K562 (cell line): ENCODE results near the gene FBXO8. TPM values are rescaled to one million over a fixed set of nuclear protein-coding genes. Genes with fewer than 3 reads are reported as not detected.

Experiments used
- CBFA2T3 ChIP-seq: fragments of 450-650 bp; IDR thresholded peaks from 2 replicates; pipeline ENCODE4 v1.6.1; 2017
- CXXC5 ChIP-seq: fragments of 250-450 bp; sonication (Bioruptor Pico); IDR thresholded peaks from 2 replicates; pipeline ENCODE4 v1.8.0; 2022; ENCODE audit warnings: inconsistent platforms, mild to moderate bottlenecking, moderate library complexity
- DPF2 ChIP-seq: fragments of 450-650 bp; IDR thresholded peaks from 2 replicates; pipeline ENCODE4 v1.6.1; 2016
- ELF2 ChIP-seq: fragments of 250-450 bp; sonication (Bioruptor Pico); IDR thresholded peaks from 2 replicates; pipeline ENCODE4 v1.5.0; 2021; ENCODE audit warnings: mild to moderate bottlenecking
- HNRNPUL1 ChIP-seq: fragments of 200-400 bp; formaldehyde crosslinking; IDR thresholded peaks from 2 replicates; pipeline ENCODE4 v1.6.1; 2017; ENCODE audit warnings: low read length
- JUNB ChIP-seq: fragments of 450-650 bp; formaldehyde crosslinking; conservative IDR thresholded peaks from 2 replicates; pipeline ENCODE4 v1.4.0; 2020; ENCODE audit warnings: mild to moderate bottlenecking
- MAZ ChIP-seq, 2 experiments: fragments of 450-650 bp in 1 of 2; sonication (generic) in 1 of 2; formaldehyde crosslinking; IDR thresholded peaks in 1 of 2; conservative IDR thresholded peaks in 1 of 2; 2 replicates each; pipeline versions ENCODE4 v1.4.0 to v1.5.0; 2020; ENCODE audit warnings: mild to moderate bottlenecking in 1 of 2, missing genetic modification reagents in 1 of 2
- NFIC ChIP-seq: fragments of 450-650 bp; IDR thresholded peaks from 2 replicates; pipeline ENCODE4 v1.6.1; 2017; ENCODE audit warnings: mild to moderate bottlenecking, inconsistent platforms
- POLR2B ChIP-seq: fragments of 450-650 bp; IDR thresholded peaks from 2 replicates; pipeline ENCODE4 v1.6.1; 2018; ENCODE audit warnings: low read depth; ENCODE audit not compliant: partially characterized antibody
- SNIP1 ChIP-seq: fragments of 450-650 bp; IDR thresholded peaks from 2 replicates; pipeline ENCODE4 v1.7.1; 2017; ENCODE audit warnings: low read depth, mild to moderate bottlenecking
- ZBTB8A ChIP-seq: fragments of 450-650 bp; IDR thresholded peaks from 2 replicates; pipeline ENCODE4 v1.6.1; 2018; ENCODE audit warnings: mild to moderate bottlenecking, moderate library complexity; ENCODE audit not compliant: partially characterized antibody
- ZNF282 ChIP-seq: sonication (generic); formaldehyde crosslinking; IDR thresholded peaks from 2 replicates; pipeline ENCODE4 v1.8.1; 2023; ENCODE audit warnings: missing genetic modification reagents
- polyA plus RNA-seq, 8 experiments: library from polyadenylated mRNA; depleted of rRNA in 4 of 8; stranded (reverse) in 5 of 8; unstranded in 3 of 8; fragments of >200 nt; fragmentation: Nextera tagmentation in 2 of 8; fragmentation: Illumina TruSeq in 1 of 8; extraction: Ambion mirVana in 2 of 8; extraction: Trizol in 1 of 8; gene quantifications; 2 replicates each; pipeline versions ENCODE4 v1.2.1 to v1.2.3, GENCODE V29; 2011 to 2014; ENCODE audit warnings: inconsistent platforms in 1 of 8, missing spikeins in 1 of 8
- total RNA-seq, 7 experiments: library from RNA; depleted of rRNA in 6 of 7; stranded (reverse); fragments of >200 nt in 6 of 7; fragmentation: Illumina TruSeq in 2 of 7; extraction: Trizol in 2 of 7; gene quantifications; 2 replicates each; pipeline versions ENCODE4 v1.2.1 to v1.2.3, GENCODE V29; 2011 to 2021; ENCODE audit warnings: low replicate concordance in 1 of 7
- TF ChIP-seq, protein P1 (sequence below): fragments of 450-650 bp; IDR thresholded peaks from 2 replicates; pipeline ENCODE4 v1.6.1; 2017; ENCODE audit warnings: mild to moderate bottlenecking, moderate library complexity
- TF ChIP-seq, protein P2 (sequence below): conservative IDR thresholded peaks from 2 replicates; pipeline ENCODE4 v1.6.1; 2011; ENCODE audit warnings: low read depth, mild to moderate bottlenecking, low read length; ENCODE audit not compliant: control insufficient read depth
- TF ChIP-seq, protein P3 (sequence below): sonication (generic); formaldehyde crosslinking; IDR thresholded peaks from 2 replicates; pipeline ENCODE4 v1.8.1; 2023; ENCODE audit warnings: mild to moderate bottlenecking, missing genetic modification reagents
- TF ChIP-seq, protein P4 (sequence below): fragments of 250-450 bp; sonication (Bioruptor Pico); IDR thresholded peaks from 2 replicates; pipeline ENCODE4 v1.8.0; 2022; ENCODE audit warnings: inconsistent platforms
- TF ChIP-seq, protein P5 (sequence below): fragments of 250-450 bp; sonication (Bioruptor Pico); IDR thresholded peaks from 2 replicates; pipeline ENCODE4 v1.5.0; 2020; ENCODE audit warnings: mild to moderate bottlenecking
- TF ChIP-seq, protein P6 (sequence below): sonication (generic); IDR thresholded peaks from 2 replicates; pipeline ENCODE4 v1.6.1; 2016

Gene FBXO8
- total and polyA plus RNA-seq, 9 of the 15 experiments (the other 6 are each of a cell fraction or from before 2014, with no cell fraction given), result 12.9 to 27.1 (median 14.8) TPM

DNA sequence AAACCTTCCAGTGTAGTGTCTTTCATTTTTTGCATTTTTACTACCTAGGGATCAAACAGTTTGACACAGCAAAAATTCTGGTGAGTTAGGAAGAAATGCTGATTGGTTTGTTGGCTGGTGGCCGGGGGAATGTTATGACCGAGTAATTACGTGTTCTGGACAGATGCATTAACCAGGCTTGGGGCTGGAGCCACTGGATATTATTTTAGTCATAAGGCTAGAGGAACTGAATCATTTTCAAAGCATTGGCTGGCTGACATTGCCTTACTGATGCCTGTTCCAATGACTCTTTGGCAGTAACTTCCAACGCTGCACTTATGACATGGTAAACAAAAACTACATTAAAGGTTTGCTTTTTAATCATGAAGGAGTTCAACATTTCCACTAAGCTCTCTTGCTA lies 84.6 kb downstream of the FBXO8 start (continued):
- TF ChIP-seq, protein P1, sequence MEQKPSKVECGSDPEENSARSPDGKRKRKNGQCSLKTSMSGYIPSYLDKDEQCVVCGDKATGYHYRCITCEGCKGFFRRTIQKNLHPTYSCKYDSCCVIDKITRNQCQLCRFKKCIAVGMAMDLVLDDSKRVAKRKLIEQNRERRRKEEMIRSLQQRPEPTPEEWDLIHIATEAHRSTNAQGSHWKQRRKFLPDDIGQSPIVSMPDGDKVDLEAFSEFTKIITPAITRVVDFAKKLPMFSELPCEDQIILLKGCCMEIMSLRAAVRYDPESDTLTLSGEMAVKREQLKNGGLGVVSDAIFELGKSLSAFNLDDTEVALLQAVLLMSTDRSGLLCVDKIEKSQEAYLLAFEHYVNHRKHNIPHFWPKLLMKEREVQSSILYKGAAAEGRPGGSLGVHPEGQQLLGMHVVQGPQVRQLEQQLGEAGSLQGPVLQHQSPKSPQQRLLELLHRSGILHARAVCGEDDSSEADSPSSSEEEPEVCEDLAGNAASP, result no peak
- TF ChIP-seq, protein P2, sequence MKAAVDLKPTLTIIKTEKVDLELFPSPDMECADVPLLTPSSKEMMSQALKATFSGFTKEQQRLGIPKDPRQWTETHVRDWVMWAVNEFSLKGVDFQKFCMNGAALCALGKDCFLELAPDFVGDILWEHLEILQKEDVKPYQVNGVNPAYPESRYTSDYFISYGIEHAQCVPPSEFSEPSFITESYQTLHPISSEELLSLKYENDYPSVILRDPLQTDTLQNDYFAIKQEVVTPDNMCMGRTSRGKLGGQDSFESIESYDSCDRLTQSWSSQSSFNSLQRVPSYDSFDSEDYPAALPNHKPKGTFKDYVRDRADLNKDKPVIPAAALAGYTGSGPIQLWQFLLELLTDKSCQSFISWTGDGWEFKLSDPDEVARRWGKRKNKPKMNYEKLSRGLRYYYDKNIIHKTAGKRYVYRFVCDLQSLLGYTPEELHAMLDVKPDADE, result no peak
- TF ChIP-seq, protein P3, sequence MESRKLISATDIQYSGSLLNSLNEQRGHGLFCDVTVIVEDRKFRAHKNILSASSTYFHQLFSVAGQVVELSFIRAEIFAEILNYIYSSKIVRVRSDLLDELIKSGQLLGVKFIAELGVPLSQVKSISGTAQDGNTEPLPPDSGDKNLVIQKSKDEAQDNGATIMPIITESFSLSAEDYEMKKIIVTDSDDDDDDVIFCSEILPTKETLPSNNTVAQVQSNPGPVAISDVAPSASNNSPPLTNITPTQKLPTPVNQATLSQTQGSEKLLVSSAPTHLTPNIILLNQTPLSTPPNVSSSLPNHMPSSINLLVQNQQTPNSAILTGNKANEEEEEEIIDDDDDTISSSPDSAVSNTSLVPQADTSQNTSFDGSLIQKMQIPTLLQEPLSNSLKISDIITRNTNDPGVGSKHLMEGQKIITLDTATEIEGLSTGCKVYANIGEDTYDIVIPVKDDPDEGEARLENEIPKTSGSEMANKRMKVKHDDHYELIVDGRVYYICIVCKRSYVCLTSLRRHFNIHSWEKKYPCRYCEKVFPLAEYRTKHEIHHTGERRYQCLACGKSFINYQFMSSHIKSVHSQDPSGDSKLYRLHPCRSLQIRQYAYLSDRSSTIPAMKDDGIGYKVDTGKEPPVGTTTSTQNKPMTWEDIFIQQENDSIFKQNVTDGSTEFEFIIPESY, result no peak
- TF ChIP-seq NFIC (peak; percentile 41; the same call in 1 of the 2 replicates), JUNB (CRISPR knock-in tag) (no peak), ZNF282 (CRISPR knock-in tag) (no peak), ELF2 (CRISPR knock-in tag) (no peak), SNIP1 (no peak), HNRNPUL1 (no peak), ZBTB8A (no peak), POLR2B (no peak), CXXC5 (no peak), DPF2 (peak; percentile 42; the same call in 1 of the 2 replicates), CBFA2T3 (peak; percentile 15; the same call in 1 of the 2 replicates), MAZ (CRISPR knock-in tag; conservative IDR thresholded peaks at IDR 0.05 in 1 of 2, IDR thresholded peaks at IDR 0.05 in 1 of 2) (no peak)
- TF ChIP-seq, protein P4, sequence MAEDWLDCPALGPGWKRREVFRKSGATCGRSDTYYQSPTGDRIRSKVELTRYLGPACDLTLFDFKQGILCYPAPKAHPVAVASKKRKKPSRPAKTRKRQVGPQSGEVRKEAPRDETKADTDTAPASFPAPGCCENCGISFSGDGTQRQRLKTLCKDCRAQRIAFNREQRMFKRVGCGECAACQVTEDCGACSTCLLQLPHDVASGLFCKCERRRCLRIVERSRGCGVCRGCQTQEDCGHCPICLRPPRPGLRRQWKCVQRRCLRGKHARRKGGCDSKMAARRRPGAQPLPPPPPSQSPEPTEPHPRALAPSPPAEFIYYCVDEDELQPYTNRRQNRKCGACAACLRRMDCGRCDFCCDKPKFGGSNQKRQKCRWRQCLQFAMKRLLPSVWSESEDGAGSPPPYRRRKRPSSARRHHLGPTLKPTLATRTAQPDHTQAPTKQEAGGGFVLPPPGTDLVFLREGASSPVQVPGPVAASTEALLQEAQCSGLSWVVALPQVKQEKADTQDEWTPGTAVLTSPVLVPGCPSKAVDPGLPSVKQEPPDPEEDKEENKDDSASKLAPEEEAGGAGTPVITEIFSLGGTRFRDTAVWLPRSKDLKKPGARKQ, result no peak
- TF ChIP-seq, protein P5, sequence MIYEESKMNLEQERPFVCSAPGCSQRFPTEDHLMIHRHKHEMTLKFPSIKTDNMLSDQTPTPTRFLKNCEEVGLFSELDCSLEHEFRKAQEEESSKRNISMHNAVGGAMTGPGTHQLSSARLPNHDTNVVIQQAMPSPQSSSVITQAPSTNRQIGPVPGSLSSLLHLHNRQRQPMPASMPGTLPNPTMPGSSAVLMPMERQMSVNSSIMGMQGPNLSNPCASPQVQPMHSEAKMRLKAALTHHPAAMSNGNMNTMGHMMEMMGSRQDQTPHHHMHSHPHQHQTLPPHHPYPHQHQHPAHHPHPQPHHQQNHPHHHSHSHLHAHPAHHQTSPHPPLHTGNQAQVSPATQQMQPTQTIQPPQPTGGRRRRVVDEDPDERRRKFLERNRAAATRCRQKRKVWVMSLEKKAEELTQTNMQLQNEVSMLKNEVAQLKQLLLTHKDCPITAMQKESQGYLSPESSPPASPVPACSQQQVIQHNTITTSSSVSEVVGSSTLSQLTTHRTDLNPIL, result no peak
- TF ChIP-seq, protein P6, sequence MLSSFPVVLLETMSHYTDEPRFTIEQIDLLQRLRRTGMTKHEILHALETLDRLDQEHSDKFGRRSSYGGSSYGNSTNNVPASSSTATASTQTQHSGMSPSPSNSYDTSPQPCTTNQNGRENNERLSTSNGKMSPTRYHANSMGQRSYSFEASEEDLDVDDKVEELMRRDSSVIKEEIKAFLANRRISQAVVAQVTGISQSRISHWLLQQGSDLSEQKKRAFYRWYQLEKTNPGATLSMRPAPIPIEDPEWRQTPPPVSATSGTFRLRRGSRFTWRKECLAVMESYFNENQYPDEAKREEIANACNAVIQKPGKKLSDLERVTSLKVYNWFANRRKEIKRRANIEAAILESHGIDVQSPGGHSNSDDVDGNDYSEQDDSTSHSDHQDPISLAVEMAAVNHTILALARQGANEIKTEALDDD, result peak; percentile 71; the same call in 1 of the 2 replicates
